ENCODE data around the gene MTHFD1.

MTHFD1 gene

DNA sequence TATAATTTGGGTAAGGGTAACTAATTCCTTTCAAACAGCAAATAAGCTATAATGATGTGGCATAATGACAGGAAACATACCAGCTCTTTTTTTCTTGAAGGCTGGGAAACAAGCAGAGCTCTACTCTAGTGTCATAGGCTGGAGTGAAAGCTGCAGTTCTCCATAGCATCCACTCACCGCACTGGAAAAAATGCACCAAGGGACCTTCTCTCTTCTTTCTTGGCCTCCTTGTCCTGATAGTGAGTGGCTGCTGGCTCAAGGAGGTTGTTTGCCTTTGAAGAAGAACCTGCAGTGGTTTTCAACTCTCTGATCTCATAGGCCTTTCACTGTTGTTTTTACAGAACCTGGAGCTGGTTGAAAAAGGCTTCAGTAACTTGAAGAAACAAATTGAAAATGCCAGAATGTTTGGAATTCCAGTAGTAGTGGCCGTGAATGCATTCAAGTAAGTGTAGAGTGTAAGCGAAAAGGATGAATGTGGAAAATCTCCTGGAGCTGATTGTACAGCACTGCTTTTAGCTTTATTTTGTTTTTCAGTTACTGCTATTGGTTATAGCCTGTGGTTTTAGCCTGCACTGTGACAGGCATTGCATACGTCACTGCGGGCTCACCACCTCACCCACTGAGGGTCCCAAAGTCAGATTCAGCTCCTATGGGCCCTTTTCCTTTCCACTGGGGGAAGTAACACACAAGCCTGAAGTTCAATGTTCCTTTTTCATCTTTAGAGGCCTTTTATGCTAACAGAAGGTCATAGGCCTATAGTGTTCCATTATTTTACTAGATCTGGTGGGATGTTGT lies 59.9 kb downstream of the MTHFD1 start:
- no peak overlapping the region for H3K4me3 ChIP-seq (replicated peaks; ENCODE audit: low read depth, low read length)
- TF ChIP-seq CTCF (IDR thresholded peaks at IDR 0.05; ENCODE audit: low read depth, low read length, missing control alignments) = no peak
- DNase-seq (ENCODE audit: extremely low read depth, low read depth) = no peak

GRCh38 chr14:64450255-64450654 lies 62.1 kb downstream of the MTHFD1 start:
- H3K4me3 ChIP-seq (replicated peaks; ENCODE audit: low read depth, low read length) = no peak overlapping the region
- DNase-seq (ENCODE audit: extremely low read depth, low read depth) = no peak
- TF ChIP-seq CTCF (IDR thresholded peaks at IDR 0.05; ENCODE audit: low read depth, low read length, missing control alignments) = no peak

DNA sequence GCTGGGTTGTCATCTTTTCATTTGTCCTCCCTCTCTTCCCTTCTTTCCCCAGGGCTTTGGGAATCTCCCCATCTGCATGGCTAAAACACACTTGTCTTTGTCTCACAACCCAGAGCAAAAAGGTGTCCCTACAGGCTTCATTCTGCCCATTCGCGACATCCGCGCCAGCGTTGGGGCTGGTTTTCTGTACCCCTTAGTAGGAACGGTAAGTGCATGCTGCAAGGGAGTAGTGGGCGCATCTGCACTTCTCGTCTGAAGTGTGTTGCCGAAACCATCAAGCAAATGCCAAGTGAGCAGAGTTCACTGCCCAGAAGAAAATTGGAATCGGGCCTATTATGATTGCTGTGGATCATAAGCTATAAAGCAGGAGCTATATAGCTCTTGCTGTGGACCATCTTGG lies 66.5 kb downstream of the MTHFD1 start:
- H3K4me3 ChIP-seq (replicated peaks; ENCODE audit: low read depth, low read length) = no peak overlapping the region
- DNase-seq (ENCODE audit: extremely low read depth, low read depth) = no peak
- TF ChIP-seq CTCF (IDR thresholded peaks at IDR 0.05; ENCODE audit: low read depth, low read length, missing control alignments) = no peak

DNA sequence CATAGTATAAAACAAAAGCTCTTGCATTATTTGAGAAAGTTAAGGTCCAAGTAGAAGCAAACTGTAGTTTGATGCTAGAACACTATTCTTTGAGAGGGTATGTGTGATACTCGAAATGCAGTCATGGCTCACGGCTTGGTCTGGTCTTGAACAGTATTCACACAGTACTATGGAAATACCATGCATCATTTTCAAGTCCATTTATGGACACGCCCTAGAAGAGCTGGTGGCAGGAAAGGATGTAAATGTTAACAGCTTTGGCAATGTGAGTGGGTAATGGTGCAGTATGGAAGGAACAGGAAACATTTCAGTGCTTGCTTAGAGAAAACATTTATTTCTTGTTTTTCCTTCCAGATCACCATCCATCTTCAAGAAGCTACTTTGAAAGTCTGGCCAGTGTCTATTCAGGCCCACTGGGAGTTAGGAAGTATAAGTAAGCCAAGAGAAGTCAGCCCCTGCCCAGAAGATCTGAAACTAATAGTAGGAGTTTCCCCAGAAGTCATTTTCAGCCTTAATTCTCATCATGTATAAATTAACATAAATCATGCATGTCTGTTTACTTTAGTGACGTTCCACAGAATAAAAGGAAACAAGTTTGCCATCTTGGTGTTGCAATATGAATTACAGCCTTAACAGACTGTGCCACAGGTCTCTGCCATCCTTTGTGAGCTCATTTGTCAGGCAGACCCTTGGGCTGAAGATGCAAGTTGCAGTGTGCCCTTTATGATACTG lies 71.4 kb downstream of the MTHFD1 start:
- no peak for DNase-seq (ENCODE audit: extremely low read depth, low read depth)
- no peak overlapping the region for H3K4me3 ChIP-seq (replicated peaks; ENCODE audit: low read depth, low read length)
- no peak for TF ChIP-seq CTCF (IDR thresholded peaks at IDR 0.05; ENCODE audit: low read depth, low read length, missing control alignments)

DNA sequence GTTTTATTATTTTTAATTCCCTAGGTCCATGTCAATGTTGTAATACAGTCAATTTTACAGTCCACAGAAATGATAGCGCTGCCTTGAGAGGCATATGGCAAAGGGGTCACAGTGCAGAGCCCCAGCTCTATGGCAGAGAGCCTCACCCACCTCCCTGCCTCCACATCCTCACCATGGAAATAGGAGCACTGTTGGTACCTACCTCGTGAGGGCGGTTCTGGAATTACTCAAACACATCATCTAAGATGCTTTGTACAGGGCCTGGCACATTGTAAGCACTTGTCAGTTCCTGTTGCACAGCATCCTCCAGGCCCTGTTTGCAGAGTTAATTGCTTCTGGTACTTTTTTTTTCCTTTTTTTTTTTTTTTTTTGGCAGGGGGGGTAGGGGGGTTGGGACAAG lies 73.1 kb downstream of the MTHFD1 start:
- TF ChIP-seq CTCF (IDR thresholded peaks at IDR 0.05; ENCODE audit: low read depth, low read length, missing control alignments) = no peak
- no peak overlapping the region for H3K4me3 ChIP-seq (replicated peaks; ENCODE audit: low read depth, low read length)

GRCh38 chr14:64463195-64463594 lies 75.0 kb downstream of the MTHFD1 start:
- no peak for DNase-seq (ENCODE audit: extremely low read depth, low read depth)
- no peak overlapping the region for H3K4me3 ChIP-seq (replicated peaks; ENCODE audit: low read depth, low read length)
- no peak for TF ChIP-seq CTCF (IDR thresholded peaks at IDR 0.05; ENCODE audit: low read depth, low read length, missing control alignments)

More for the DNA sequence above, 73.1 kb downstream of the MTHFD1 start:
- DNase-seq (ENCODE audit: extremely low read depth, low read depth) = no peak

Data from HFF-Myc (cell line).